AG09319 (cell line): Measurements from ENCODE around the gene STRN.

ENCODE experiments used
- DNase-seq: peaks from one replicate; pipeline ENCODE4 v3.0.0-alpha.2; 2010; ENCODE audit warnings: low read depth; ENCODE audit errors: extremely low read depth
- TF ChIP-seq, protein P1 (sequence below): IDR thresholded peaks from 2 replicates; pipeline ENCODE4 v1.5.1; 2011; ENCODE audit warnings: low read depth, mild to moderate bottlenecking, inconsistent platforms, low read length, moderate library complexity

STRN gene

DNA sequence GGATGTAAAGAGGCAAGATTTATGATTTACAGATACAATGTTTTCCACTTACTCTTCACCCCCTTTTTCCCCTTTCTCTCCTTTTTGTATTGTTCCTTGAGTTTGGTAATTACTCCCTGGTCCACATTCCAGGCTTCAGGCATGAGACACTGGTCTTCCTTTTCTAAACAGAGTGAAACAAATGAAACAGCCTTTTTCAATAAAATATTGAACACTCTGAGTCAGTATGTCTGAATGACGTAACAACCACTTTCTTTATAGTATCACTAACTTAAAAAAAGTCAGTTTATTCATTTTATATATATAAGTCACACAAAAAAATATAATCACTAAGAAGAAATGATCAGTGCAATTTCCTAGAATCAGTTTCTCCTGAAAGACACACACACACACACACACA lies 79.7 kb downstream of the STRN start:
- TF ChIP-seq, protein P1, sequence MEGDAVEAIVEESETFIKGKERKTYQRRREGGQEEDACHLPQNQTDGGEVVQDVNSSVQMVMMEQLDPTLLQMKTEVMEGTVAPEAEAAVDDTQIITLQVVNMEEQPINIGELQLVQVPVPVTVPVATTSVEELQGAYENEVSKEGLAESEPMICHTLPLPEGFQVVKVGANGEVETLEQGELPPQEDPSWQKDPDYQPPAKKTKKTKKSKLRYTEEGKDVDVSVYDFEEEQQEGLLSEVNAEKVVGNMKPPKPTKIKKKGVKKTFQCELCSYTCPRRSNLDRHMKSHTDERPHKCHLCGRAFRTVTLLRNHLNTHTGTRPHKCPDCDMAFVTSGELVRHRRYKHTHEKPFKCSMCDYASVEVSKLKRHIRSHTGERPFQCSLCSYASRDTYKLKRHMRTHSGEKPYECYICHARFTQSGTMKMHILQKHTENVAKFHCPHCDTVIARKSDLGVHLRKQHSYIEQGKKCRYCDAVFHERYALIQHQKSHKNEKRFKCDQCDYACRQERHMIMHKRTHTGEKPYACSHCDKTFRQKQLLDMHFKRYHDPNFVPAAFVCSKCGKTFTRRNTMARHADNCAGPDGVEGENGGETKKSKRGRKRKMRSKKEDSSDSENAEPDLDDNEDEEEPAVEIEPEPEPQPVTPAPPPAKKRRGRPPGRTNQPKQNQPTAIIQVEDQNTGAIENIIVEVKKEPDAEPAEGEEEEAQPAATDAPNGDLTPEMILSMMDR: no peak
- DNase-seq: no peak

GRCh38 chr2:36885605-36886004 lies 80.7 kb downstream of the STRN start:
- no peak for DNase-seq
- TF ChIP-seq, protein P1: no peak

- TF ChIP-seq, protein P1: no peak
- no peak for DNase-seq
Observed at GRCh38 chr2:36882532-36882931, 83.8 kb downstream of the STRN start.

GRCh38 chr2:36881816-36882215 lies 84.5 kb downstream of the STRN start:
- no peak for DNase-seq
- TF ChIP-seq, protein P1: no peak

- TF ChIP-seq, protein P1: no peak
- no peak for DNase-seq
Observed at GRCh38 chr2:36878429-36878828, 87.9 kb downstream of the STRN start.

- TF ChIP-seq, protein P1: no peak
- DNase-seq: no peak
Observed at GRCh38 chr2:36871068-36871707, 95.1 kb downstream of the STRN start.

DNA sequence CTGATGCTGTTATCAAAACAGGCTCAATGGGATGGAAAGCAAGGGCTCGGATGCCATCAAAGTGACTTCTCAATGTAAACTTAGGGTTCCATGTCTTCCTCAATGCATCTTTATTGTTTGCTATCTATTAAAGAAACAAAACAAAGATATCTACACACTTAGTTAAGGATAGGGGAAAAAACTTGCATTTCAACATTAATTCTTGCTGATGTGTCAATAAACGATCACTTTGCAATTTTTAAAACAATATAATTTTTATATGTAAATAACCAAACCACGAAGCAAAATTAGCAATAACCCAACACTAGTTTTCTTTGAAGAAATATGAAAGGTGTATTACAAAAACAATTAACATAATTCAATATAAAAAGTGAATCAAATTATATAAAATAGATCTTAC lies 96.7 kb downstream of the STRN start:
- no peak for DNase-seq
- TF ChIP-seq, protein P1: no peak
